Peyer's patch (tissue), 4 donors: ENCODE data around the gene DTX4. TPM values are rescaled to one million over a fixed set of nuclear protein-coding genes. Genes with fewer than 3 reads are reported as not detected.
A peak's percentile ranks its signal among the peaks of the same experiment; 100 is the strongest.

Experiments
- DNase-seq, 3 donors: peaks; one replicate each; pipeline ENCODE4 v3.0.0-alpha.2; 2017 to 2019
- H3K27ac ChIP-seq, 4 donors: fragments of 200-600 bp; sonication (generic); one replicate each; pipeline ENCODE4 v1.5.1; 2016 to 2019
- H3K27me3 ChIP-seq, 2 donors: fragments of 200-600 bp; sonication (generic); one replicate each; pipeline ENCODE4 v1.5.1; 2019
- H3K36me3 ChIP-seq, 3 donors: fragments of 200-600 bp; sonication (generic); one replicate each; pipeline ENCODE4 v1.5.1; 2016 to 2019
- H3K4me1 ChIP-seq, 4 donors: fragments of 200-600 bp; sonication (generic); one replicate each; pipeline ENCODE4 v1.5.1; 2016 to 2019
- H3K4me3 ChIP-seq, 4 donors: fragments of 200-600 bp; sonication (generic); 1 replicate in 3 of 4; 2 replicates in 1 of 4; pipeline ENCODE4 v1.5.1; 2016 to 2019; ENCODE audit warnings: mild to moderate bottlenecking in 1 of 4
- H3K9me3 ChIP-seq, 4 donors: fragments of 200-600 bp; sonication (generic); one replicate each; pipeline ENCODE4 v1.5.1; 2016 to 2019; ENCODE audit warnings: mild to moderate bottlenecking in 1 of 4
- POLR2A ChIP-seq, 2 donors: fragments of 450-650 bp; IDR thresholded peaks; one replicate each; pipeline ENCODE4 v1.5.1; 2017; ENCODE audit warnings: antibody characterized with exemption in 2 of 2, mild to moderate bottlenecking in 2 of 2, moderate library complexity in 2 of 2
- total RNA-seq, 4 donors: library from RNA; depleted of rRNA; stranded (reverse); fragments of >200 nt; gene quantifications; one replicate each; pipeline ENCODE4 v1.1.0, GENCODE V29; 2016
- TF ChIP-seq, protein P1 (sequence below), 6 experiments: fragments of 450-650 bp in 4 of 6; fragments of 200-600 bp in 2 of 6; sonication (generic) in 1 of 6; IDR thresholded peaks; one replicate each; pipeline ENCODE4 v1.5.1; 2017 to 2019; ENCODE audit warnings: antibody characterized with exemption in 6 of 6, mild to moderate bottlenecking in 3 of 6, moderate library complexity in 1 of 6

DTX4 gene
- total RNA-seq, 4 donors from 2014 or later, result 41.3 to 93.8 (median 60.9) TPM

- Histone ChIP-seq H3K4me3 (no peak overlapping the region), H3K36me3 (peaks cover 0 to 61% (median 2%) of the 10 kb centered on the region in 3 donors), H3K27me3 (no peaks in the 10 kb centered on the region), H3K9me3 (no peaks in the 10 kb centered on the region), H3K27ac (peak overlapping the region in 1 of 4 donors; percentile 62), H3K4me1 (peaks cover 0 to 32% (median 2%) of the 10 kb centered on the region in 4 donors)
- TF ChIP-seq POLR2A (IDR thresholded peaks at IDR 0.05), result no peak
- TF ChIP-seq, protein P1, sequence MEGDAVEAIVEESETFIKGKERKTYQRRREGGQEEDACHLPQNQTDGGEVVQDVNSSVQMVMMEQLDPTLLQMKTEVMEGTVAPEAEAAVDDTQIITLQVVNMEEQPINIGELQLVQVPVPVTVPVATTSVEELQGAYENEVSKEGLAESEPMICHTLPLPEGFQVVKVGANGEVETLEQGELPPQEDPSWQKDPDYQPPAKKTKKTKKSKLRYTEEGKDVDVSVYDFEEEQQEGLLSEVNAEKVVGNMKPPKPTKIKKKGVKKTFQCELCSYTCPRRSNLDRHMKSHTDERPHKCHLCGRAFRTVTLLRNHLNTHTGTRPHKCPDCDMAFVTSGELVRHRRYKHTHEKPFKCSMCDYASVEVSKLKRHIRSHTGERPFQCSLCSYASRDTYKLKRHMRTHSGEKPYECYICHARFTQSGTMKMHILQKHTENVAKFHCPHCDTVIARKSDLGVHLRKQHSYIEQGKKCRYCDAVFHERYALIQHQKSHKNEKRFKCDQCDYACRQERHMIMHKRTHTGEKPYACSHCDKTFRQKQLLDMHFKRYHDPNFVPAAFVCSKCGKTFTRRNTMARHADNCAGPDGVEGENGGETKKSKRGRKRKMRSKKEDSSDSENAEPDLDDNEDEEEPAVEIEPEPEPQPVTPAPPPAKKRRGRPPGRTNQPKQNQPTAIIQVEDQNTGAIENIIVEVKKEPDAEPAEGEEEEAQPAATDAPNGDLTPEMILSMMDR (IDR thresholded peaks at IDR 0.05), result no peak
- DNase-seq, result no peak
Observed at GRCh38 chr11:59192446-59193020, 20.6 kb downstream of the DTX4 start.

DNA sequence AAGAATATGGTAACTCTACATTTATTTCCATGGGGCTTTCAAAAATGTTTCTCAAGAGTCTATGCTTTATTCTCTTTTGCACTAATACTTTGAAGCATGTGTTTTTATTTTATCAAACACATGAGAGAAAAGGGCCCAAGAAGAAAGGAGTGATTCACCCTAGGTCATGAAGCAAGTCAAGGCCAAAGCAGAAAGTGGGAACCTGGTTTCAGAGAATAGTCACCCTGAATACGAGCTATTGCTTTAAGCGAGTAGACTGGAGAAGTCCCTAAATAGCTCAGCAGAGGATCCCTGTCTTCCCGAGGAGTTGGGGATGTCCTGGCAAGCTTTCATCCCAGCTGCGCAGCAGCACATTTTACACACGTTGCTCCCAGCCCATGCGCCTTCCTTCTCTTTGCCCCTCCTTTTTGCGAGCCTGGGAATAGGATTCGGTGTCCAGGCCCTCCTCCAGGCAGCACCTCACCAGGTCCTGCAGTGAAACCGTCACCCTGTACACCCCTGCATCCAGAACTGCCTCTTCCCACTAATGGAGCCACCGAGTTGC is 21.7 kb downstream of the DTX4 start:
- Histone ChIP-seq H3K36me3 (peaks cover 0 to 61% (median 2%) of the 10 kb centered on the region in 3 donors), H3K9me3 (no peaks in the 10 kb centered on the region), H3K4me3 (no peak overlapping the region), H3K27me3 (no peaks in the 10 kb centered on the region), H3K27ac (no peak overlapping the region), H3K4me1 (peaks cover 0 to 23% (median 2%) of the 10 kb centered on the region in 4 donors)
- TF ChIP-seq, protein P1 (IDR thresholded peaks at IDR 0.05), result no peak
- no peak for TF ChIP-seq POLR2A (IDR thresholded peaks at IDR 0.05)
- no peak for DNase-seq

- Histone ChIP-seq H3K27ac (no peak overlapping the region), H3K27me3 (no peaks in the 10 kb centered on the region), H3K9me3 (no peaks in the 10 kb centered on the region), H3K4me1 (peaks cover 0 to 9% (median 2%) of the 10 kb centered on the region in 4 donors), H3K4me3 (no peak overlapping the region), H3K36me3 (peaks cover 0 to 55% (median 2%) of the 10 kb centered on the region in 3 donors)
- TF ChIP-seq, protein P1 (IDR thresholded peaks at IDR 0.05), result no peak
- TF ChIP-seq POLR2A (IDR thresholded peaks at IDR 0.05), result no peak
- DNase-seq, result no peak
Observed at GRCh38 chr11:59195586-59195985, 23.7 kb downstream of the DTX4 start.

- no peak overlapping the region for H3K27ac ChIP-seq
- H3K36me3 ChIP-seq, result peaks cover 0 to 55% (median 2%) of the 10 kb centered on the region in 3 donors
- no peak for TF ChIP-seq POLR2A (IDR thresholded peaks at IDR 0.05)
- TF ChIP-seq, protein P1 (IDR thresholded peaks at IDR 0.05), result no peak
- no peaks in the 10 kb centered on the region for H3K27me3 ChIP-seq
- no peaks in the 10 kb centered on the region for H3K4me1 ChIP-seq
- no peak for DNase-seq
- H3K4me3 ChIP-seq, result no peak overlapping the region
- no peaks in the 10 kb centered on the region for H3K9me3 ChIP-seq
Observed at GRCh38 chr11:59196777-59197176, 24.8 kb downstream of the DTX4 start.

DNA sequence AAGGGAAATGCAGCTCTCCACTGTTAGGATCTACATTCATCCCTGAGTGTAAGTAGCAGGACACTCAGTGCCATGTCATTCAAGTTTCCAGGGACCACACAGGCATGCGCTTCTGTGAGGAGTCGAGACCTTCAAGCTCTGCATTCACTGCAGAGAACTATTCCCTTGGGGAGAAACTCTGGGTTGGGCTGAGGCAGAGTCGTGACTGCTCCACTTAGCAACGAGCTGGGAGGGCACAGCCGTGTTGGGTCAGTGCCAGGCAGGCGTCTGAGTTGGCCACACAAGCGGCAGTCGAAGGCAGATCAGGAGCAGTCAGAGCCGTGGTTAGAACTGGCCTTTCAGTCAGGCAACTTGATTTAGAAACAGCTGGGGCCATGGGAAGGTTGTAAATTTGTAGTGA is 26.1 kb downstream of the DTX4 start:
- TF ChIP-seq POLR2A (IDR thresholded peaks at IDR 0.05), result no peak
- TF ChIP-seq, protein P1 (IDR thresholded peaks at IDR 0.05), result no peak
- H3K4me3 ChIP-seq, result no peak overlapping the region
- peaks cover 0 to 43% (median 2%) of the 10 kb centered on the region in 3 donors for H3K36me3 ChIP-seq
- no peak for DNase-seq
- H3K4me1 ChIP-seq, result no peaks in the 10 kb centered on the region
- no peaks in the 10 kb centered on the region for H3K9me3 ChIP-seq
- no peaks in the 10 kb centered on the region for H3K27me3 ChIP-seq
- peak overlapping the region in 1 of 4 donors; percentile 8 for H3K27ac ChIP-seq
